K562 (cell line): Measurements from ENCODE around the gene ATF1. TPM values are rescaled to one million over a fixed set of nuclear protein-coding genes. Genes with fewer than 3 reads are reported as not detected.

Experiments used
- ATAC-seq: fragments of 200-7000 bp; cut with Tn5 transposase; 3 replicates; pipeline ENCODE4 v1.9.1; 2020; ENCODE audit warnings: moderate library complexity
- BruUV-seq: library from RNA; stranded (reverse); fragments of 400-500 nt; replicated peaks from 2 replicates; lab custom pipeline; 2021; lab: Mats Ljungman, UMichigan
- CTCF ChIA-PET: fragments of 300-600 bp; formaldehyde crosslinking; extraction: SDS; loops from one replicate; lab custom pipeline; 2021; ENCODE audit warnings: low intra/inter-chr PET ratio; lab: Yijun Ruan, JAX
- POLR2A ChIA-PET: fragments of 300-600, 350-650 bp; sonication (Branson Sonifier 250); formaldehyde crosslinking; extraction: SDS; loops from one replicate; lab custom pipeline; 2021; ENCODE audit warnings: antibody characterized with exemption, inconsistent platforms; lab: Yijun Ruan, JAX
- DNase-seq, 4 experiments: peaks; one replicate each; pipeline versions ENCODE4 v3.0.0 to v3.0.0-alpha.2; 2011 to 2018; ENCODE audit warnings: low spot score in 3 of 4, mixed read lengths in 3 of 4; ENCODE audit errors: extremely low read depth in 1 of 4
- FAIRE-seq: peaks from 2 replicates; lab custom pipeline; 2011; peaks lifted over from hg19 to GRCh38; lab: Jason Lieb, UNC
- H2AFZ ChIP-seq: 2 replicates; pipeline ENCODE4 v1.6.0; 2011; ENCODE audit warnings: low read depth, low read length, control low read depth, inconsistent platforms
- H3K27ac ChIP-seq: fragments of 200-600 bp; 3 replicates; pipeline ENCODE4 v1.8.0; 2011; ENCODE audit warnings: low read depth, mild to moderate bottlenecking, control low read depth, inconsistent platforms, low read length, moderate library complexity, mixed read lengths; ENCODE audit errors: extremely low read depth
- H3K27me3 ChIP-seq, 2 experiments: fragments of 300-600 bp in 1 of 2; 2 replicates in 1 of 2; 3 replicates in 1 of 2; pipeline versions ENCODE4 v1.6.0 to v1.8.0; 2011; ENCODE audit warnings: inconsistent platforms in 2 of 2, low read length in 2 of 2, mild to moderate bottlenecking in 1 of 2, mixed read lengths in 1 of 2, moderate library complexity in 1 of 2; ENCODE audit not compliant: control insufficient read depth in 2 of 2, insufficient read depth in 2 of 2
- H3K36me3 ChIP-seq: fragments of 300-600 bp; 3 replicates; pipeline ENCODE4 v1.8.0; 2011; ENCODE audit warnings: mild to moderate bottlenecking, low read length, inconsistent platforms; ENCODE audit not compliant: control insufficient read depth, insufficient read depth
- H3K4me1 ChIP-seq, 2 experiments: fragments of 200-600 bp in 1 of 2; replicated peaks in 1 of 2; 2 replicates in 1 of 2; 3 replicates in 1 of 2; pipeline versions ENCODE4 v1.5.1 to v1.8.0; 2011; ENCODE audit warnings: inconsistent platforms in 2 of 2, low read length in 2 of 2, mild to moderate bottlenecking in 1 of 2, mixed read lengths in 1 of 2, moderate library complexity in 1 of 2; ENCODE audit not compliant: control insufficient read depth in 2 of 2, insufficient read depth in 2 of 2
- H3K4me2 ChIP-seq: 2 replicates; pipeline ENCODE4 v1.6.1; 2011; ENCODE audit warnings: low read length, control low read depth, inconsistent platforms, mixed read lengths; ENCODE audit not compliant: insufficient read depth
- H3K4me3 ChIP-seq: fragments of 200-600 bp; sonication (generic), shearing (Covaris generic); 2 replicates; pipeline ENCODE4 v1.5.1; 2016; ENCODE audit warnings: control low read depth, inconsistent platforms
- H3K79me2 ChIP-seq: fragments of 200-600 bp; 3 replicates; pipeline ENCODE4 v1.8.0; 2011; ENCODE audit warnings: low read length, inconsistent platforms; ENCODE audit not compliant: control insufficient read depth, insufficient read depth
- H3K9ac ChIP-seq, 2 experiments: 2 replicates each; pipeline versions ENCODE4 v1.6.0 to v1.6.1; 2011; ENCODE audit warnings: low read depth in 2 of 2, low read length in 2 of 2, control low read depth in 1 of 2, inconsistent platforms in 1 of 2, mild to moderate bottlenecking in 1 of 2, mixed read lengths in 1 of 2; ENCODE audit not compliant: insufficient read depth in 1 of 2
- H3K9me1 ChIP-seq: one replicate; pipeline ENCODE4 v1.6.0; 2011; ENCODE audit warnings: inconsistent platforms, mild to moderate bottlenecking, low read length, moderate library complexity; ENCODE audit not compliant: control insufficient read depth, insufficient read depth
- H3K9me3 ChIP-seq: replicated peaks from 2 replicates; pipeline ENCODE4 v1.5.1; 2011; ENCODE audit warnings: low read depth, low read length, inconsistent platforms; ENCODE audit not compliant: control insufficient read depth, insufficient read depth
- H4K20me1 ChIP-seq: replicated peaks from 2 replicates; pipeline ENCODE4 v1.6.1; 2011; ENCODE audit warnings: low read length, inconsistent platforms, mixed read lengths; ENCODE audit not compliant: control insufficient read depth, insufficient read depth
- BACH1 ChIP-seq: fragments of 200-800 bp; sonication (Bioruptor generic); IDR thresholded peaks from 2 replicates; pipeline ENCODE4 v1.6.1; 2016; ENCODE audit warnings: missing genetic modification characterization, missing compliant biosample characterization
- BRD4 ChIP-seq: fragments of 200-600 bp; sonication (generic); IDR thresholded peaks from 2 replicates; pipeline ENCODE4 v1.6.1; 2017; ENCODE audit warnings: inconsistent platforms
- CBFA2T3 ChIP-seq: fragments of 450-650 bp; IDR thresholded peaks from 2 replicates; pipeline ENCODE4 v1.6.1; 2017
- FUS ChIP-seq: fragments of 200-400 bp; formaldehyde crosslinking; optimal IDR thresholded peaks from 2 replicates; pipeline ENCODE3; 2017; ENCODE audit warnings: low read depth, low read length
- HDAC3 ChIP-seq: fragments of 450-650 bp; IDR thresholded peaks from 2 replicates; pipeline ENCODE4 v1.6.1; 2018; ENCODE audit warnings: borderline replicate concordance, mild to moderate bottlenecking, moderate library complexity; ENCODE audit not compliant: partially characterized antibody
- KAT8 ChIP-seq: fragments of 450-650 bp; IDR thresholded peaks from 2 replicates; pipeline ENCODE4 v1.6.1; 2016; ENCODE audit warnings: low read depth, mild to moderate bottlenecking
- MNT ChIP-seq, 2 experiments: fragments of 450-650 bp; conservative IDR thresholded peaks; 2 replicates each; pipeline ENCODE4 v1.6.1; 2017; ENCODE audit warnings: mild to moderate bottlenecking in 2 of 2, moderate library complexity in 2 of 2
- NFIC ChIP-seq: fragments of 450-650 bp; IDR thresholded peaks from 2 replicates; pipeline ENCODE4 v1.6.1; 2017; ENCODE audit warnings: mild to moderate bottlenecking, inconsistent platforms
- RBBP5 ChIP-seq: fragments of 200-600 bp; sonication (generic); IDR thresholded peaks from 2 replicates; pipeline ENCODE4 v1.6.1; 2012; ENCODE audit warnings: borderline replicate concordance, mild to moderate bottlenecking, low read length, control low read depth, inconsistent platforms; ENCODE audit not compliant: insufficient read depth, poor library complexity, severe bottlenecking
- RHOXF2B ChIP-seq: fragments of 250-450 bp; sonication (Bioruptor Pico); conservative IDR thresholded peaks from 2 replicates; pipeline ENCODE4 v1.5.1; 2021
- SMARCA5 ChIP-seq: fragments of 450-650 bp; IDR thresholded peaks from 2 replicates; pipeline ENCODE4 v1.6.1; 2016
- ZBTB7A ChIP-seq: IDR thresholded peaks from 2 replicates; pipeline ENCODE4 v1.6.1; 2011; ENCODE audit warnings: low read depth, mild to moderate bottlenecking, low read length, moderate library complexity, borderline replicate concordance; ENCODE audit not compliant: control insufficient read depth
- ZNF140 ChIP-seq: fragments of 250-450 bp; sonication (Bioruptor Pico); IDR thresholded peaks from 2 replicates; pipeline ENCODE4 v1.8.0; 2021; ENCODE audit warnings: moderate library complexity, mild to moderate bottlenecking, inconsistent platforms
- ZNF384 ChIP-seq: IDR thresholded peaks from 2 replicates; pipeline ENCODE4 v1.6.1; 2012; ENCODE audit warnings: low read depth, low read length, improper control_type of control experiment
- ZNF79 ChIP-seq: fragments of 250-450 bp; sonication (Bioruptor Pico); IDR thresholded peaks from 2 replicates; pipeline ENCODE4 v1.4.0; 2020; ENCODE audit warnings: low read depth, mild to moderate bottlenecking, moderate library complexity
- WGBS: fragments of 100-300 bp; shearing (Covaris generic); methylation state at CpG from one replicate; pipeline ENCODE4 v1.1.6; 2016; ENCODE audit warnings: low coverage, mixed read lengths; ENCODE audit not compliant: insufficient coverage; ENCODE audit errors: missing lambda C conversion rate; 5-methylcytosine and 5-hydroxymethylcytosine counted together
- in situ Hi-C: fragments of 300-500 bp; cut with MboI; formaldehyde crosslinking; loops from 4 replicates; pipeline ENCODE4 v1.15.0; 2018; ENCODE audit warnings: inconsistent platforms, mixed read lengths
- intact Hi-C: fragments of 100-400 bp; cut with micrococcal nuclease; formaldehyde crosslinking; loops from 2 replicates; pipeline ENCODE4 v1.14.2; 2022
- polyA plus RNA-seq, 8 experiments: library from polyadenylated mRNA; depleted of rRNA in 4 of 8; stranded (reverse) in 5 of 8; unstranded in 3 of 8; fragments of >200 nt; fragmentation: Nextera tagmentation in 2 of 8; fragmentation: Illumina TruSeq in 1 of 8; extraction: Ambion mirVana in 2 of 8; extraction: Trizol in 1 of 8; gene quantifications; 2 replicates each; pipeline versions ENCODE4 v1.2.1 to v1.2.3, GENCODE V29; 2011 to 2014; ENCODE audit warnings: inconsistent platforms in 1 of 8, missing spikeins in 1 of 8
- total RNA-seq, 7 experiments: library from RNA; depleted of rRNA in 6 of 7; stranded (reverse); fragments of >200 nt in 6 of 7; fragmentation: Illumina TruSeq in 2 of 7; extraction: Trizol in 2 of 7; gene quantifications; 2 replicates each; pipeline versions ENCODE4 v1.2.1 to v1.2.3, GENCODE V29; 2011 to 2021; ENCODE audit warnings: low replicate concordance in 1 of 7
- TF ChIP-seq, protein P1 (sequence below): fragments of 450-650 bp; IDR thresholded peaks from 2 replicates; pipeline ENCODE4 v1.6.1; 2017; ENCODE audit warnings: mild to moderate bottlenecking, moderate library complexity
- TF ChIP-seq, protein P2 (sequence below): fragments of 450-650 bp; IDR thresholded peaks from 2 replicates; pipeline ENCODE4 v1.6.1; 2016; ENCODE audit warnings: missing biosample characterization, missing genetic modification characterization

The ATF1 gene
- total and polyA plus RNA-seq, 9 of the 15 experiments (the other 6 are each of a cell fraction or from before 2014, with no cell fraction given) = 19.8 to 83.5 (median 51.4) TPM

DNA sequence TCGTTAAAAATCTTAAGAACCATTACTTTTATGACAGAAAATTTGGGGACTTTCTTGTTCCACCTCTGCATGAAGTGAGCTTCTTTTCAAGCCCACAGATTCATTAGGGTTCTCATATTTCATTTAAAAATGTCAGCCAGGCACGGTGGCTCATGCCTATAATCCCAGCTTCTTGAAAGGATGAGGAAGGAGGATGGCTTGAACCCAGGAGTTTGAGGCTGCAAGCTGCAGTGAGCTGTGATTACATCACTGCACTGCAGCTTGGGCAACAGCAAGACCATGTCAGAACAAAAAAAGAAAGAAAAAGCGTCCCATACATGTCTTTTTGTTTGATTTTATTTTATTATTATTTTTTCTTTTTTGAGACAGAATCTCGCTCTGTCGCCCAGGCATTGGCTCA is 43.4 kb upstream of the ATF1 start:
- no peaks in the 10 kb centered on the region for H3K9me3 ChIP-seq
- FAIRE-seq (no peak), ATAC-seq (no peak), DNase-seq (no peak)
- in situ Hi-C loops = no loop called here
- intact Hi-C loops = no loop called here
- TF ChIP-seq FUS (no peak), KAT8 (no peak), RBBP5 (no peak), BACH1 (tag) (no peak), ZNF140 (CRISPR knock-in tag) (no peak), RHOXF2B (CRISPR knock-in tag) (no peak), BRD4 (no peak), ZNF79 (CRISPR knock-in tag) (no peak), ZBTB7A (no peak), MNT (conservative IDR thresholded peaks at IDR 0.05) (no peak), CBFA2T3 (no peak), HDAC3 (no peak), ZNF384 (no peak), NFIC (no peak), SMARCA5 (no peak)
- TF ChIP-seq, protein P1, sequence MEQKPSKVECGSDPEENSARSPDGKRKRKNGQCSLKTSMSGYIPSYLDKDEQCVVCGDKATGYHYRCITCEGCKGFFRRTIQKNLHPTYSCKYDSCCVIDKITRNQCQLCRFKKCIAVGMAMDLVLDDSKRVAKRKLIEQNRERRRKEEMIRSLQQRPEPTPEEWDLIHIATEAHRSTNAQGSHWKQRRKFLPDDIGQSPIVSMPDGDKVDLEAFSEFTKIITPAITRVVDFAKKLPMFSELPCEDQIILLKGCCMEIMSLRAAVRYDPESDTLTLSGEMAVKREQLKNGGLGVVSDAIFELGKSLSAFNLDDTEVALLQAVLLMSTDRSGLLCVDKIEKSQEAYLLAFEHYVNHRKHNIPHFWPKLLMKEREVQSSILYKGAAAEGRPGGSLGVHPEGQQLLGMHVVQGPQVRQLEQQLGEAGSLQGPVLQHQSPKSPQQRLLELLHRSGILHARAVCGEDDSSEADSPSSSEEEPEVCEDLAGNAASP = no peak
- TF ChIP-seq, protein P2, sequence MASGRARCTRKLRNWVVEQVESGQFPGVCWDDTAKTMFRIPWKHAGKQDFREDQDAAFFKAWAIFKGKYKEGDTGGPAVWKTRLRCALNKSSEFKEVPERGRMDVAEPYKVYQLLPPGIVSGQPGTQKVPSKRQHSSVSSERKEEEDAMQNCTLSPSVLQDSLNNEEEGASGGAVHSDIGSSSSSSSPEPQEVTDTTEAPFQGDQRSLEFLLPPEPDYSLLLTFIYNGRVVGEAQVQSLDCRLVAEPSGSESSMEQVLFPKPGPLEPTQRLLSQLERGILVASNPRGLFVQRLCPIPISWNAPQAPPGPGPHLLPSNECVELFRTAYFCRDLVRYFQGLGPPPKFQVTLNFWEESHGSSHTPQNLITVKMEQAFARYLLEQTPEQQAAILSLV (tag) = no peak
- H3K27me3 ChIP-seq = no peaks in the 10 kb centered on the region
- no peak overlapping the region for H3K27ac ChIP-seq
- CTCF ChIA-PET = no interaction called here
- no TSS peak for BruUV-seq
- H3K9ac ChIP-seq = no peak overlapping the region
- peaks cover 62% of the 10 kb centered on the region for H3K36me3 ChIP-seq
- POLR2A ChIA-PET = interaction anchor here (1.0 to 1.7 kb wide), 2 partner anchors 15 to 211 kb away, joined by 3 to 5 read pairs; no protein-coding TSS in a partner anchor
- no peaks in the 10 kb centered on the region for H3K9me1 ChIP-seq
- H2AFZ ChIP-seq = no peak overlapping the region
- H4K20me1 ChIP-seq = no peaks in the 10 kb centered on the region
- H3K4me2 ChIP-seq = no peak overlapping the region
- no peaks in the 10 kb centered on the region for H3K79me2 ChIP-seq
- no peaks in the 10 kb centered on the region; a peak in 1 of 5 replicates for H3K4me1 ChIP-seq
- WGBS = 78% methylated on average over 5 of the region's 5 CpGs
- no peak overlapping the region for H3K4me3 ChIP-seq
